NCI-H1417 treated with DMSO at 0.1 percent for 48 hours (cell line): Measurements from ENCODE around the gene EPHX1.
A peak's percentile ranks its signal among the peaks of the same experiment; 100 is the strongest.
"Not testable (repeated sequence)": the region's sequence is repeated elsewhere in the genome, so short reads cannot be mapped to it uniquely, and the experiment has no call there.

Experiments
- DNase-seq: peaks from one replicate; lab custom pipeline; 2025; lab: John Stamatoyannopoulos, UW

EPHX1 gene

GRCh38 chr1:225777583-225778336 lies 32.2 kb upstream of the EPHX1 start, which contains the start of gene SRP9:
Gene SRP9, plus strand, starts transcription at chr1:225777826. Its CDS starts 115 bp downstream, at chr1:225777941.
- peak; percentile 92 for DNase-seq

DNA sequence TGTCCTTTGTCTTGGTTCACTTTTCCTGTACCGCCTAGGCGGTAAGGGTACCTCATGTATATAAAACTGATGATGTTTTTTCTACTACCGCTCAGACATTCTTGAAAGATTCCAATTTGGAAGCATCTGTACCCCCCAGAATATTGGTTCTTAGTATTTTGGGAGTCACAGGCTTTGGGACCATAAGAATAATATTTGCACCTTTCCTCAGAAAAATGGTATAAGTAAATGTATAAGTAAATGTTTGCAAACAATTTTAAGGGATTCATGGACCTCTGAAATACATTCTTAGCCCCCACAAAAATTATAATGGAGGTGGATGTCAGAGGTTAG lies 31.6 kb upstream of the EPHX1 start:
- DNase-seq, result no peak

- not testable (repeated sequence) for DNase-seq
Observed at GRCh38 chr1:225779165-225779564, 30.8 kb upstream of the EPHX1 start.

DNA sequence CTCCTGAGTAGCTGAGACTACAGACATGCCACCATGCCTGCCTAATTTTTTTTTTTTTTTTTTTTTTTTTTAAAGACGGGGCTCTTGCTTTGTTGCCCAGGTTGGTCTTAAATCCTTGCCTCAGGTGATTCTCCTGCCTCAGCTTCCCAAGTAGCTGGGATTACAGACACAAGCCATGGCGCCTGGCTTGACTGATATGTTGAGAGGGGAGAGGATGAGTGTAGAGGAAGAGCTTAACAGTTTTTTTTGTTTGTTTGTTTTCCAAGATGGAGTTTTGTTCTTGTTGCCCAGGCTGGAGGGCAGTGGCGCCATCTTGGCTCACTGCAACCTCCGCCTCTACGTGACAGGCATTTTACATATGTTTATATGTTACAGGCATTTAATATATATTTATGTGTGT lies 29.8 kb upstream of the EPHX1 start:
- DNase-seq, result no peak

- DNase-seq, result no peak
Observed at GRCh38 chr1:225780630-225781029, 29.3 kb upstream of the EPHX1 start.

DNA sequence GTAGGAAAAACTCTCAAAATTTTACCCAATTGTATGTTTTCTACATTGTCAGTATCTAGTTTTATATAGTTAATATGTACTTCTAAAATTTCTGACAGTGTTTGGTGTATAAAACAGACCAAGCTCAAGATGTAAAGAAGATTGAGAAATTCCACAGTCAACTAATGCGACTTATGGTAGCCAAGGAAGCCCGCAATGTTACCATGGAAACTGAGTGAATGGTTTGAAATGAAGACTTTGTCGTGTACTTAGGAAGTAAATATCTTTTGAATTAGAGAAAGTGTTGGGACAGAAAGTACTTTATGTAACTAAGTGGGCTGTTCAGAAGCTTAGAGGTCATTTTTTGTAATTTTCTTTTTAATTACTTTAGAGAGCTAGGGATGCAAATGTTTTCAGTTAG lies 20.8 kb upstream of the EPHX1 start:
- DNase-seq, result not testable (repeated sequence)

DNA sequence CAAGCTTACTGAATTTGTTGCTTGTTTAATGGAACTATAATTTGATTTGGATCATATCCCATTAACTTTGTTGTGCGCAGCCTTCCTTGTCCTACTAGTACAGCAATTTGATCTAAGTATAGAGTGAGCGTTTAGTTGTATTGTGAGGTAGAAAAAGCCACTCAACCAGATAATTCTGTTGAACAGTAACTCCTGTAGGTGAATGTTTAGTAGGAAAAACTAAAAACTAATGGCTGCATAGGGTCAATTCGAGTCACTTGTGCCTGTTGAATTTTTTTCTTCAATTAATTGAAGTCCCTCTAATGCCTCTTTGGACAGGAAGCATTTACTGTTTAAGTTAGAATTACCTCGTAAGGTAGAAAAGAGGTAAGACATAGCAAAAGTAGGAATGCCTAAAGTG lies 15.0 kb upstream of the EPHX1 start:
- DNase-seq, result no peak

DNA sequence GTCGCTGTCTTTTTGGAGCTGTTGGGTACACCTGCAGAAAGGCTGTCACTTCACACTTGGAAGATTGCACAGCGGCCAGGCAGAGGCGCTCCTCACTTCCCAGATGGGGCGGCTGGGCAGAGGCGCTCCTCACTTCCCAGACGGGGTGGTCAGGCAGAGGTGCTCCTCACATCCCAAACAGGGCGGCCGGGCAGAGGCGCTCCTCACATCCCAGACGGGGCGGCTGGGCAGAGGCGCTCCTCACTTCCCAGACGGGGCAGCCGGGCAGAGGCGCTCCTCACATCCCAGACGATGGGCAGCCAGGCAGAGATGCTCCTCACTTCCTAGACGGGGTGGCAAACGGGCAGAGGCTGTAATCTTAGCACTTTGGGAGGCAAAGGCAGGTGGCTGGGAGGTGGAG lies 13.8 kb upstream of the EPHX1 start:
- DNase-seq, result not testable (repeated sequence)

- not testable (repeated sequence) for DNase-seq
Observed at GRCh38 chr1:225801146-225801545, 8.8 kb upstream of the EPHX1 start.

DNA sequence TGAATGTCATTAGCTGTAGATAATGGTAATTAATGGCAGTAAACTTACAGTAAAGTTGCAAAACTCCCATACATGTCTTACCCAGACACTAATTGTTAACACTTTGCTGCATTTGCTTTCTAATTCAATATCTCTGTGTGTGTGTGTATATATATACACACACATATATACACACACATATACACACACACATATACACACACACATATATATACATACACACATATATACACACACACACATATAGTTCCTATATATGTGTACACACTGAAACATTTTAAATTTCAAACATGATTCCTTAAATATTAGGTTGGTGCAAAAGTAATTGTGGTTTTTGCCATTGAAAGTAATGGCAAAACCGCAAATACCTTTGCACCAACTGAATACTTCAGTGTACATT lies 3.7 kb upstream of the EPHX1 start:
- DNase-seq, result no peak

GRCh38 chr1:225806736-225807135 lies 3.2 kb upstream of the EPHX1 start:
- DNase-seq, result not testable (repeated sequence)

DNA sequence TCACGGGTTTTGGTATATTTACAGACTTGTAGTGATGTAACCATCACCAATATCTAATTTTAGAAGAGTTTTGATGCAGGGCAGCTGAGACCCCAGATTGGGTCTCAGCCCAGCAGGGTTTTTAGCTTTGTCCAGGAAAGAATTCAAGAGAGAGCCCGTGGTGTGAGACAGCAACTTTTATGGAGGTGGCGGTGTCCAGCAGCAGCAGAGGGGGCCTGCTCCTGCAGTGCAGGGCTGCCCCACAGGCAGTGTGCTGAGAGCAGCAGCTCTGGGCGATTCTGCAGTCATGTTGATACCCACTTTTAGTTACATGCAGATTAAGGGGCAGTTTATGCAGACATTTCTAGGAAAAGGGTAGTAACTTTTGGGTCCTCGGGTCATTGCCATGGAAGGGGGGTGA lies 1.8 kb upstream of the EPHX1 start:
- no peak for DNase-seq

GRCh38 chr1:225810579-225811538 lies 935 bp downstream of the EPHX1 start:
- DNase-seq, result not testable (repeated sequence)

- no peak for DNase-seq
Observed at GRCh38 chr1:225811622-225812487, 1.9 kb downstream of the EPHX1 start.

DNA sequence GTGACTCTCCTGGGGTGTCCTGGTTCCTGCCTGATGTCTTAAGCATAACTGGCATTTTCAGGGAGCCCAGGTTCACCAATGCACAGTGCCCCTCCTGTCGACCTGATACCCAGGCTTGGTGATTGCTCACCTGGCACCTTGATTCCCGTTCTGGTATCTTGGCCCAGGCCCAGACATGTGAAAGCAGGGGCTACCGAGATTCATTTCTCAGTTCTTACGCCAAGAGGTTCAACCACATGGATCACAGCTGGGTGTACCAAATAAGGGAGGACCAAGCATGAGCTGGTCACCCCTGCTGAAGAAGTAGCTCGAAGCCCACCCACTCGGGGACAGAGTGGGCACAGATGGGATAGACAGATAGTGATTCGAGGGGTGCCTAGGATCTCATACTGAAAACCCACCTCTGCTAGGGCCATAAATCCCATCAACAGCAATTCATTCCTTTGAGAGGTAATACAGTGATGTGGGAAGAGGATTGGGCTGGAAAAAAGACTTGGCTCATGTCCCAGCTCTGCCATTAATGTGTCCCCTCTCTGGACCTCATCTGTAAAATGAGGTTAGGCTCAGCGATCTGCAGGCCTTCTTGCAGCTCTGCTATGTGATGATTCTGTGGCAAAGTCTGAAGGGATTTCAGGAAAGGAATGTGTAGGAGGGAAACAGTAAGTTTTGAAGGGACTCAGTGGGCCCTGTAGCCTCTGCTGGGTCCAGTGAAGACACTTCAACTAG lies 2.7 kb downstream of the EPHX1 start:
- no peak for DNase-seq

- DNase-seq, result peak; percentile 24
Observed at GRCh38 chr1:225813214-225813964, 3.5 kb downstream of the EPHX1 start.

DNA sequence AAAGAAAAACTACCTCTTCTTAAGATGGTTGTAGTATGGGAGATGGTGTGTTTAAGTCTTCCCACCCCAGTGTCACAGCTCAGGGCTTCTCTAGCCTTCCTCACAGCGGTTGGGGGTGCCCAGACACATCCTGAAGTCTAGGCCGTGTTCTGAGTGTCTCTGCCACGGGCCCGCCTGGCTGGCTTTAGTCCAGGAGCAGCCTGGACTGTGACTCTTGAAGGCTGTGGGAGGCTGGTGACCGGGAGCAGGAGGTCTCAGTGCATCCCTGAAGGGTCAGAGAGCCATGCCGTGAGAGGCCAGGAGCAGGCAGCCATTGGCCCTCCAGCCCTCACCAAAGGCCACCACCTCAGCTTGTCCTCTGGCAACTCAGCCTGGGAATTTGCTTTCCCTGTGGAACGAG lies 4.5 kb downstream of the EPHX1 start:
- DNase-seq, result no peak

- not testable (repeated sequence) for DNase-seq
Observed at GRCh38 chr1:225815090-225815489, 5.2 kb downstream of the EPHX1 start.

DNA sequence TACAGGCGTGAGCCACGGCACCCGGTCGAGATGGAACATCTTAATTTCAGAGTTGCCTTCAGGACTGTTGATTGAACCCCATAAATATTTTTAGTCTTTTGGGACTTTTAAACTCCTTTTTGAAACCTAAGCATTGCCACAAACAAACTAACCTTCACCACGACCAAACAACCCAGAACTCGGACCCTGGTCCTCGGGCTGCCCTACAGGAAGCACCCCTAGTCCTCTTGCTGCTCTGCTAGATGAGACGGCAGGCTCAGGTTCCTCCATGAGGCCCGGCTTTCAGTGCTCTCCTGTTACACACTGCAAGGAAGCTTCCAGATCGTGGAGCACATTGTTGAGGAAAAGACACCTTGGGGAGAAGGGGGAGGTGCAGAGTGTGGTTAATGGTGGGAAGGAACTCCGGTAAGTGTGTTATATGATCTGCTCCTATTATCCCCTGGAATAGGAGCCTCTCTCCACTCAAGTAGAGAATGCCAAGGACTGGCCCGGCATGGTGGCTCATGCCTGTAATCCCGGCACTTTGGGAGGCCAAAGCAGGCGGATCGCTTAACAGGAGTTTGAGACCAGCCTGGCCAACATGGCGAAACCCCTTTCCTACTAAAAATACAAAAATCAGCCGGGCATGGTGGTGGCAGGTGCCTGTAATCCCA lies 5.7 kb downstream of the EPHX1 start:
- DNase-seq, result no peak
